ENCODE measurements around the gene KIF13A.

- TF ChIP-seq CTCF (IDR thresholded peaks at IDR 0.05), result no peak
- TF ChIP-seq POLR2A (IDR thresholded peaks at IDR 0.05), result no peak
These were observed 37.3 kb downstream of the KIF13A start for GRCh38 chr6:17950095-17950494.

Measured in Peyer's patch (tissue), 4 donors.